Measurements from ENCODE around the gene EXOC2. TPM values are rescaled to one million over a fixed set of nuclear protein-coding genes. Genes with fewer than 3 reads are reported as not detected.
A peak's percentile ranks its signal among the peaks of the same experiment; 100 is the strongest.

EXOC2 gene
- total RNA-seq, 1 donor from 2014 or later, result 22.6 TPM

DNA sequence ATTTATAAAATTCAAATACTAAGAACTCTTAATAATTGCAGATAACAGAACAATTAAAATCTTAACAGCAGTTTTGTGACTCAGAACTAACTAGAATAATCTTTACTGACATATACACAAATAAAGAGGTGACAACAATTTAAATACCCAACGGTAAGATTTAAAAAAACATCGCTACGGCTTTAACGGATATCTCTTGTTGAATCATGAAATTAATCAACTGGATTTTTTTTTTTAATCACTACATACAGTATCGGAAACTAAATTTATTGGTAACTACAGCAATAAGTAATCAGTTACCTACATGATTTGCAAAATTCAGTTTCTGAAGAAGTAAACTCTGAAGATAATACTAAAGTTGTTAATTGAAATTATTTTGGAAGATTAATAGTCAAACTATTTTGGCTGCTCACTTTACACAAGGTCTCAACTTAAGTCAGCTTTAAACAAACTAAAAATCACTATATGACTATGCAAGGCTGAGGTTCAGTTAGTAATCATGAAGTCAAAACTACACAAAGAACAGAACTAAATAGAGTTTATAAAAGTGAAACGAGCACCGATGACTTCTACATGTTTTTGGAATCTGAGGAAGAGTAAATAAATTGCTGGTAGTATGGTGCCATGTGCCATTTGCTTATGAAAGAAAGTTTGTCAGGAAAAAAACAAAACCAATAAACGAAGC is 164.8 kb downstream of the EXOC2 start:
- TF ChIP-seq CTCF (conservative IDR thresholded peaks at IDR 0.05), result no peak
- no peaks in the 10 kb centered on the region for H3K9me3 Mint-ChIP-seq
- no peak overlapping the region for H3K27ac Mint-ChIP-seq (ENCODE audit: unreplicated experiment)
- no peaks in the 10 kb centered on the region for H3K27me3 Mint-ChIP-seq (ENCODE audit: low read depth)
- no peak overlapping the region for H3K4me3 Mint-ChIP-seq
- H3K4me1 Mint-ChIP-seq, result peaks cover 3% of the 10 kb centered on the region
- peaks cover 9% of the 10 kb centered on the region for H3K36me3 Mint-ChIP-seq (ENCODE audit: low read depth)
- no peak for DNase-seq (ENCODE audit: low read depth, low spot score)

GRCh38 chr6:524803-525202 is 168.1 kb downstream of the EXOC2 start:
- Mint-ChIP-seq H3K36me3 (ENCODE audit: low read depth) (peaks cover 28% of the 10 kb centered on the region), H3K4me3 (no peak overlapping the region), H3K4me1 (no peaks in the 10 kb centered on the region), H3K27me3 (ENCODE audit: low read depth) (no peaks in the 10 kb centered on the region), H3K9me3 (peaks cover 3% of the 10 kb centered on the region), H3K27ac (ENCODE audit: unreplicated experiment) (no peak overlapping the region)
- DNase-seq (ENCODE audit: low read depth, low spot score), result no peak
- TF ChIP-seq CTCF (conservative IDR thresholded peaks at IDR 0.05), result no peak

GRCh38 chr6:520820-521219 is 172.1 kb downstream of the EXOC2 start:
- no peak for DNase-seq (ENCODE audit: low read depth, low spot score)
- H3K36me3 Mint-ChIP-seq (ENCODE audit: low read depth), result peaks cover 44% of the 10 kb centered on the region
- no peaks in the 10 kb centered on the region for H3K27me3 Mint-ChIP-seq (ENCODE audit: low read depth)
- H3K4me1 Mint-ChIP-seq, result no peaks in the 10 kb centered on the region
- TF ChIP-seq CTCF (conservative IDR thresholded peaks at IDR 0.05), result no peak
- peaks cover 16% of the 10 kb centered on the region for H3K9me3 Mint-ChIP-seq
- no peak overlapping the region for H3K27ac Mint-ChIP-seq (ENCODE audit: unreplicated experiment)
- no peak overlapping the region for H3K4me3 Mint-ChIP-seq

DNA sequence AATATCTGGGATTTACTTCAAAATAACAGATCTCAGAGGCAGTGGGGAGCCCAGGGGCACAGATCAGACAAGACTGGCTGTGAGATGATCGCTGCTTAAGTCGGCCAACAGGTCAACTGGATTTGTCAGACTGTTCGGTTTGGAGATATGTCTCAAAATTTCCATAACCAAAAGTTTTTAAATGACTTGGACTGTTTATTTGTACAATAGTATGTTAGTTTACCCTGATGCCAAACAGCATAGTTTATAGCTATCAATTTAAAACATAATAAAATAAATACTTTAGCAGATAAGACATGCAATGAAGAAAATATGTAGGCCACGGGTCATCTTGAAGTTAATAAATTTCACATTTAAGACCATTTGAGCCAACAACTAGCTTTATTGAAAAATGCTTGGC is 174.7 kb downstream of the EXOC2 start:
- peaks cover 5% of the 10 kb centered on the region for H3K4me1 Mint-ChIP-seq
- no peak for TF ChIP-seq CTCF (conservative IDR thresholded peaks at IDR 0.05)
- H3K27me3 Mint-ChIP-seq (ENCODE audit: low read depth), result no peaks in the 10 kb centered on the region
- H3K27ac Mint-ChIP-seq (ENCODE audit: unreplicated experiment), result no peak overlapping the region
- peak overlapping the region; percentile 24 for H3K4me3 Mint-ChIP-seq
- H3K36me3 Mint-ChIP-seq (ENCODE audit: low read depth), result peaks cover 52% of the 10 kb centered on the region
- peaks cover 16% of the 10 kb centered on the region for H3K9me3 Mint-ChIP-seq
- DNase-seq (ENCODE audit: low read depth, low spot score), result no peak

DNA sequence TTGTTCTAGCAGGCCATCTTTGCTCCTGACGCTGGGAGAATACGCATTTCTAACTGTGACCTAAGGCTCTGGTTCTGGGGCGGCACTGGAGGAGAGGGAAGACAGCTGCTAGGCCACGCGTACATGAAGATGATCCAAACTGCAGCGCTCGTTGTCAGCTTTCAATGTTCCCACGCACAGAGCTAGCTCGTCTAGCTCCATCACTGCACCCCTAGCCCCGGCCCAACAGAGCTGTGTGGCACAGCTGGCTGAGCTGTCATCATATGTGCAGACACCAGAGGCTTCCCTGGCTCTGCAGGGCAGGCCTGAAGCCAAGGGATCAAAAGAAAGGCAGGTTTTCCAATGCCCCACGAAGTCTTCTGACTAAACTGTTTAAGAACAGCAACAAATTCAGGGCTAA is 176.7 kb downstream of the EXOC2 start:
- Mint-ChIP-seq H3K27me3 (ENCODE audit: low read depth) (no peaks in the 10 kb centered on the region), H3K4me1 (peaks cover 9% of the 10 kb centered on the region), H3K27ac (ENCODE audit: unreplicated experiment) (no peak overlapping the region), H3K4me3 (no peak overlapping the region), H3K36me3 (ENCODE audit: low read depth) (peaks cover 40% of the 10 kb centered on the region), H3K9me3 (peaks cover 15% of the 10 kb centered on the region)
- no peak for DNase-seq (ENCODE audit: low read depth, low spot score)
- TF ChIP-seq CTCF (conservative IDR thresholded peaks at IDR 0.05), result no peak

Data from neural crest cell (in vitro differentiated cells).